Activated B cell treated with CpG ODN at 0.5 μM for 24 hours (primary cell): Measurements from ENCODE around the gene PRKCQ. TPM values are rescaled to one million over a fixed set of nuclear protein-coding genes. Genes with fewer than 3 reads are reported as not detected.

Source experiments
- ATAC-seq: fragments of 200-7000 bp; cut with Tn5 transposase; one replicate; pipeline ENCODE4 v1.10.0; 2021; ENCODE audit warnings: low read depth, mild to moderate bottlenecking, moderate library complexity
- CTCF ChIA-PET: fragments of 350-600 bp; sonication (Branson Sonifier 250); formaldehyde crosslinking; loops from one replicate; lab custom pipeline; 2021; ENCODE audit warnings: antibody characterized with exemption; lab: Charles Lee
- POLR2A ChIA-PET: fragments of 350-600 bp; sonication (Branson Sonifier 250); formaldehyde crosslinking; loops from one replicate; lab custom pipeline; 2021; ENCODE audit warnings: antibody characterized with exemption; lab: Charles Lee
- DNase-seq: peaks from one replicate; pipeline ENCODE4 v3.0.0; 2022
- H3K27ac Mint-ChIP-seq: one replicate; pipeline ENCODE4 v1.8.0; 2020; ENCODE audit warnings: mixed read lengths
- H3K27me3 Mint-ChIP-seq: one replicate; pipeline ENCODE4 v1.8.0; 2021; ENCODE audit warnings: mixed read lengths
- H3K36me3 Mint-ChIP-seq: one replicate; pipeline ENCODE4 v1.8.0; 2021; ENCODE audit warnings: low read depth, mixed read lengths
- H3K4me1 Mint-ChIP-seq: one replicate; pipeline ENCODE4 v1.8.0; 2021; ENCODE audit warnings: mixed read lengths
- H3K4me3 Mint-ChIP-seq: one replicate; pipeline ENCODE4 v1.8.0; 2020; ENCODE audit warnings: mild to moderate bottlenecking, mixed read lengths
- H3K9me3 Mint-ChIP-seq: one replicate; pipeline ENCODE4 v1.8.0; 2020; ENCODE audit warnings: mixed read lengths
- CTCF ChIP-seq: fragments of 200-600 bp; IDR thresholded peaks from one replicate; pipeline ENCODE4 v1.8.0; 2022; ENCODE audit warnings: antibody characterized with exemption, mild to moderate bottlenecking
- intact Hi-C: fragments of 100-400 bp; cut with micrococcal nuclease; formaldehyde crosslinking; loops from one replicate; pipeline ENCODE4 v1.15.1; 2024
- total RNA-seq: library from RNA; stranded (reverse); gene quantifications from 2 replicates; pipeline ENCODE4 v1.2.3, GENCODE V29; 2022

PRKCQ gene
- total RNA-seq, 1 donor from 2014 or later: 0.11 TPM

GRCh38 chr10:6427357-6427959 is 152.6 kb downstream of the PRKCQ start:
- H3K36me3 Mint-ChIP-seq: no peaks in the 10 kb centered on the region
- H3K4me3 Mint-ChIP-seq: no peak overlapping the region
- CTCF ChIA-PET: no interaction called here
- DNase-seq (no peak), ATAC-seq (no peak)
- H3K9me3 Mint-ChIP-seq: no peaks in the 10 kb centered on the region
- POLR2A ChIA-PET: no interaction called here
- no peak for TF ChIP-seq CTCF
- no peak overlapping the region for H3K27ac Mint-ChIP-seq
- intact Hi-C loops: no loop called here
- no peaks in the 10 kb centered on the region for H3K27me3 Mint-ChIP-seq
- H3K4me1 Mint-ChIP-seq: no peaks in the 10 kb centered on the region

- H3K27ac Mint-ChIP-seq: no peak overlapping the region
Measured at GRCh38 chr10:6426317-6426716, 153.8 kb downstream of the PRKCQ start.

GRCh38 chr10:6423413-6424170 is 156.5 kb downstream of the PRKCQ start:
- H3K36me3 Mint-ChIP-seq: no peaks in the 10 kb centered on the region
- ChIA-PET POLR2A (no interaction called here), CTCF (no interaction called here)
- intact Hi-C loops: no loop called here
- no peaks in the 10 kb centered on the region for H3K4me1 Mint-ChIP-seq
- no peaks in the 10 kb centered on the region for H3K9me3 Mint-ChIP-seq
- no peak overlapping the region for H3K4me3 Mint-ChIP-seq
- no peak for TF ChIP-seq CTCF
- ATAC-seq (no peak), DNase-seq (no peak)
- peaks cover 4% of the 10 kb centered on the region for H3K27me3 Mint-ChIP-seq
- no peak overlapping the region for H3K27ac Mint-ChIP-seq

More at GRCh38 chr10:6426317-6426716, 153.8 kb downstream of the PRKCQ start:
- no peaks in the 10 kb centered on the region for H3K36me3 Mint-ChIP-seq
- ATAC-seq (no peak), DNase-seq (no peak)
- intact Hi-C loops: no loop called here
- H3K4me1 Mint-ChIP-seq: no peaks in the 10 kb centered on the region
- no peaks in the 10 kb centered on the region for H3K9me3 Mint-ChIP-seq
- H3K4me3 Mint-ChIP-seq: no peak overlapping the region
- CTCF ChIA-PET: no interaction called here
- POLR2A ChIA-PET: no interaction called here
- H3K27me3 Mint-ChIP-seq: no peaks in the 10 kb centered on the region
- no peak for TF ChIP-seq CTCF

- ATAC-seq (no peak), DNase-seq (no peak)
- intact Hi-C loops: no loop called here
- no peak for TF ChIP-seq CTCF
- H3K9me3 Mint-ChIP-seq: no peaks in the 10 kb centered on the region
- H3K27me3 Mint-ChIP-seq: peaks cover 4% of the 10 kb centered on the region
- no peaks in the 10 kb centered on the region for H3K36me3 Mint-ChIP-seq
- CTCF ChIA-PET: no interaction called here
- no peak overlapping the region for H3K27ac Mint-ChIP-seq
- no peak overlapping the region for H3K4me3 Mint-ChIP-seq
- POLR2A ChIA-PET: no interaction called here
- H3K4me1 Mint-ChIP-seq: no peaks in the 10 kb centered on the region
Measured at GRCh38 chr10:6423004-6423403, 157.1 kb downstream of the PRKCQ start.

- Mint-ChIP-seq H3K4me1 (no peaks in the 10 kb centered on the region), H3K36me3 (no peaks in the 10 kb centered on the region), H3K9me3 (no peaks in the 10 kb centered on the region), H3K4me3 (no peak overlapping the region), H3K27me3 (peaks cover 4% of the 10 kb centered on the region), H3K27ac (no peak overlapping the region)
- ATAC-seq (no peak), DNase-seq (no peak)
- intact Hi-C loops: loop anchor here (10.0 kb wide), 1 partner anchor 696 kb away; no protein-coding TSS in a partner anchor
- no peak for TF ChIP-seq CTCF
- ChIA-PET POLR2A (no interaction called here), CTCF (interaction anchor here (1.4 to 2.3 kb wide), 3 partner anchors 10 to 260 kb away, joined by 4 to 20 read pairs (median 4); no protein-coding TSS in a partner anchor)
Measured at GRCh38 chr10:6418613-6419216, 161.4 kb downstream of the PRKCQ start.
